Calu3 (cell line): ENCODE measurements around the gene ELAVL2. TPM values are rescaled to one million over a fixed set of nuclear protein-coding genes. Genes with fewer than 3 reads are reported as not detected.

Source experiments
- BruUV-seq: library from RNA; stranded (reverse); fragments of 400-500 nt; replicated peaks from 2 replicates; lab custom pipeline; 2021; lab: Mats Ljungman, UMichigan
- CTCF ChIA-PET: fragments of 300-600 bp; sonication (Branson Sonifier 250); formaldehyde crosslinking; loops from one replicate; lab custom pipeline; 2022; ENCODE audit warnings: antibody characterized with exemption; lab: Charles Lee
- DNase-seq: peaks from one replicate; pipeline ENCODE4 v3.0.0; 2022
- H3K27ac Mint-ChIP-seq: one replicate; pipeline ENCODE4 v1.8.0; 2022; ENCODE audit warnings: mixed read lengths; ENCODE audit not compliant: unreplicated experiment
- H3K27me3 Mint-ChIP-seq: one replicate; pipeline ENCODE4 v1.8.0; 2022; ENCODE audit warnings: mixed read lengths; ENCODE audit not compliant: unreplicated experiment
- H3K36me3 Mint-ChIP-seq: one replicate; pipeline ENCODE4 v1.8.0; 2022; ENCODE audit warnings: mild to moderate bottlenecking, moderate library complexity, mixed read lengths; ENCODE audit not compliant: insufficient read depth, unreplicated experiment
- H3K4me1 Mint-ChIP-seq: one replicate; pipeline ENCODE4 v1.8.0; 2022; ENCODE audit warnings: mild to moderate bottlenecking, low read depth, mixed read lengths; ENCODE audit not compliant: unreplicated experiment
- H3K4me3 Mint-ChIP-seq: one replicate; pipeline ENCODE4 v1.8.0; 2022; ENCODE audit warnings: mild to moderate bottlenecking, low read depth, moderate library complexity, mixed read lengths; ENCODE audit not compliant: unreplicated experiment
- H3K9me3 Mint-ChIP-seq: one replicate; pipeline ENCODE4 v1.8.0; 2022; ENCODE audit warnings: low read depth, mixed read lengths; ENCODE audit not compliant: unreplicated experiment
- intact Hi-C: fragments of 100-400 bp; cut with micrococcal nuclease; formaldehyde crosslinking; loops from one replicate; pipeline ENCODE4 v1.10.0; 2022; ENCODE audit not compliant: unreplicated experiment
- total RNA-seq: library from RNA; stranded (reverse); gene quantifications from 2 replicates; pipeline ENCODE4 v1.2.3, GENCODE V29; 2022
- TF ChIP-seq, protein P1 (sequence below): fragments of 200-600 bp; IDR thresholded peaks from one replicate; pipeline ENCODE4 v1.8.0; 2022; ENCODE audit warnings: antibody characterized with exemption; ENCODE audit not compliant: unreplicated experiment

The ELAVL2 gene
- total RNA-seq, 1 experiment from 2014 or later = not detected

GRCh38 chr9:23814243-23814642, 11.8 kb downstream of the ELAVL2 start:
- BruUV-seq = no TSS peak
- DNase-seq = no peak
- H3K4me3 Mint-ChIP-seq = no peak overlapping the region

GRCh38 chr9:23812673-23813072, 13.4 kb downstream of the ELAVL2 start:
- CTCF ChIA-PET = no interaction called here
- peaks cover 5% of the 10 kb centered on the region for H3K9me3 Mint-ChIP-seq
- intact Hi-C loops = no loop called here
- no TSS peak for BruUV-seq
- TF ChIP-seq, protein P1, sequence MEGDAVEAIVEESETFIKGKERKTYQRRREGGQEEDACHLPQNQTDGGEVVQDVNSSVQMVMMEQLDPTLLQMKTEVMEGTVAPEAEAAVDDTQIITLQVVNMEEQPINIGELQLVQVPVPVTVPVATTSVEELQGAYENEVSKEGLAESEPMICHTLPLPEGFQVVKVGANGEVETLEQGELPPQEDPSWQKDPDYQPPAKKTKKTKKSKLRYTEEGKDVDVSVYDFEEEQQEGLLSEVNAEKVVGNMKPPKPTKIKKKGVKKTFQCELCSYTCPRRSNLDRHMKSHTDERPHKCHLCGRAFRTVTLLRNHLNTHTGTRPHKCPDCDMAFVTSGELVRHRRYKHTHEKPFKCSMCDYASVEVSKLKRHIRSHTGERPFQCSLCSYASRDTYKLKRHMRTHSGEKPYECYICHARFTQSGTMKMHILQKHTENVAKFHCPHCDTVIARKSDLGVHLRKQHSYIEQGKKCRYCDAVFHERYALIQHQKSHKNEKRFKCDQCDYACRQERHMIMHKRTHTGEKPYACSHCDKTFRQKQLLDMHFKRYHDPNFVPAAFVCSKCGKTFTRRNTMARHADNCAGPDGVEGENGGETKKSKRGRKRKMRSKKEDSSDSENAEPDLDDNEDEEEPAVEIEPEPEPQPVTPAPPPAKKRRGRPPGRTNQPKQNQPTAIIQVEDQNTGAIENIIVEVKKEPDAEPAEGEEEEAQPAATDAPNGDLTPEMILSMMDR = no peak
- no peak overlapping the region for H3K4me3 Mint-ChIP-seq
- no peaks in the 10 kb centered on the region for H3K36me3 Mint-ChIP-seq
- no peaks in the 10 kb centered on the region for H3K27me3 Mint-ChIP-seq
- no peaks in the 10 kb centered on the region for H3K4me1 Mint-ChIP-seq
- no peak overlapping the region for H3K27ac Mint-ChIP-seq
- no peak for DNase-seq

More at GRCh38 chr9:23814243-23814642, 11.8 kb downstream of the ELAVL2 start:
- peaks cover 5% of the 10 kb centered on the region for H3K9me3 Mint-ChIP-seq
- TF ChIP-seq, protein P1 = no peak
- no peak overlapping the region for H3K27ac Mint-ChIP-seq
- intact Hi-C loops = no loop called here
- CTCF ChIA-PET = no interaction called here
- H3K4me1 Mint-ChIP-seq = no peaks in the 10 kb centered on the region
- no peaks in the 10 kb centered on the region for H3K27me3 Mint-ChIP-seq
- no peaks in the 10 kb centered on the region for H3K36me3 Mint-ChIP-seq

DNA sequence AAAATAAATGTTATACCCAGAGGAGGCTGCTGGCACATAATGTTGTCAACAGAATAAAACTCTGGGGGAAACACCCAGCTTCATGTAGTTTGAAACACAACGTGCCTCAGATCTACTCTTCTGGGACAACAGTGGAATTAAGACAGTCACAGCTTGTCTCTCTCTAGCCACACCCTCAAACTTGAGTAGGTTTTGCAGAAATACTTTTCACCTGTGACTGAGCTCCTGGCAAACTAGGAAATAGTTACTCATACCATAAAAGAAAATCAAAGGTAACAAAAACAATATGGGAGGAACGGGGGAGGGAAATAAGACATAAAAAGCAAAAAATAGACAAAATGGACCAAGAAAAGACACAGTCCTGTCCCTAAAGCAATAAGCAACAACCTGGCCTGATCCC, 14.4 kb downstream of the ELAVL2 start:
- CTCF ChIA-PET = no interaction called here
- no peak for DNase-seq
- no TSS peak for BruUV-seq
- TF ChIP-seq, protein P1 = no peak
- intact Hi-C loops = no loop called here
- Mint-ChIP-seq H3K27ac (no peak overlapping the region), H3K9me3 (peaks cover 5% of the 10 kb centered on the region), H3K36me3 (no peaks in the 10 kb centered on the region), H3K4me1 (no peaks in the 10 kb centered on the region), H3K4me3 (no peak overlapping the region), H3K27me3 (no peaks in the 10 kb centered on the region)

DNA sequence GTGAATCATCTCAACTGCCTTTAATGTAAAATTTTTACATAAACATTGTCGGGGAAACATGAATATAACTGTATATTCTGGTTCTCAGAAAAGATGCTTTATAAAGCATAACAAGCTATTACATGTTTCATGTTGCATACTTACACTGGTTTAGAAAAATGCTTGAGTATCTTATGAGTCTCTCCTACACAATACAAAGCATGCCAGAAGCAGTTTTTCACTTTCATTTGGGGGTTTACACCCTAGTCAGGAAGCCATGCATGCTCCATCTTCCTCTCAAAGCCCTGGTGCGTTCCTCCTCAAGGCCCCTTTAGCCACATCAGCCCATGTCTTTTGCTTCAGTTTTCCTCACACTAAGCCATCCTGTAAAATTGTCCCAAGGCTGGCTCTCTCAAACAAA, 22.8 kb downstream of the ELAVL2 start:
- Mint-ChIP-seq H3K4me3 (no peak overlapping the region), H3K4me1 (no peaks in the 10 kb centered on the region), H3K27ac (no peak overlapping the region), H3K9me3 (no peaks in the 10 kb centered on the region), H3K36me3 (no peaks in the 10 kb centered on the region), H3K27me3 (no peaks in the 10 kb centered on the region)
- no TSS peak for BruUV-seq
- intact Hi-C loops = no loop called here
- TF ChIP-seq, protein P1 = no peak
- CTCF ChIA-PET = no interaction called here
- DNase-seq = no peak
